ENCODE data around the gene MINK1.

Gene MINK1

GRCh38 chr17:4833178-4833940 lies at the start of gene MINK1:
Gene MINK1, plus strand, starts transcription at chr17:4833340. Its CDS starts 244 bp downstream, at chr17:4833584.
- peak; percentile 75 to 83 (median 80) for DNase-seq (ENCODE audit: low read depth in 3 of 3)

GRCh38 chr17:4785311-4786105 lies 47.6 kb upstream of the MINK1 start:
- DNase-seq (ENCODE audit: low read depth in 3 of 3): no peak

- no peak for DNase-seq (ENCODE audit: low read depth in 3 of 3)
These were observed 47.0 kb upstream of the MINK1 start, which contains the start of gene VMO1 for GRCh38 chr17:4786106-4786511. Gene VMO1, minus strand, starts transcription at chr17:4786364. Its CDS starts 12 bp downstream, at chr17:4786352.

GRCh38 chr17:4786516-4786915 lies 46.6 kb upstream of the MINK1 start:
- no peak for DNase-seq (ENCODE audit: low read depth in 3 of 3)

- no peak for DNase-seq (ENCODE audit: low read depth in 3 of 3)
These were observed 44.9 kb upstream of the MINK1 start for GRCh38 chr17:4788159-4788806.

GRCh38 chr17:4788807-4789700 lies 44.1 kb upstream of the MINK1 start, which contains the start of gene GLTPD2:
Gene GLTPD2, plus strand, starts transcription at chr17:4788964. Its CDS starts 48 bp downstream, at chr17:4789012.
- DNase-seq (ENCODE audit: low read depth in 3 of 3): no peak

- DNase-seq (ENCODE audit: low read depth in 3 of 3): no peak
These were observed 43.5 kb upstream of the MINK1 start for GRCh38 chr17:4789701-4789950.

- peak; percentile 61 to 72 (median 71) for DNase-seq (ENCODE audit: low read depth in 3 of 3)
These were observed 43.0 kb upstream of the MINK1 start for GRCh38 chr17:4789951-4790704.

GRCh38 chr17:4790705-4791088 lies 42.4 kb upstream of the MINK1 start:
- DNase-seq (ENCODE audit: low read depth in 3 of 3): no peak

- DNase-seq (ENCODE audit: low read depth in 3 of 3): no peak
These were observed 38.0 kb upstream of the MINK1 start for GRCh38 chr17:4795168-4795567.

- DNase-seq (ENCODE audit: low read depth in 3 of 3): no peak
These were observed 36.6 kb upstream of the MINK1 start for GRCh38 chr17:4796552-4796920.

GRCh38 chr17:4800462-4801196 lies 32.5 kb upstream of the MINK1 start:
- no peak for DNase-seq (ENCODE audit: low read depth in 3 of 3)

GRCh38 chr17:4802228-4802627 lies 30.9 kb upstream of the MINK1 start, which contains the start of gene C17orf114:
Gene C17orf114, minus strand, starts transcription at chr17:4802328.
- no peak for DNase-seq (ENCODE audit: low read depth in 3 of 3)

GRCh38 chr17:4806456-4806776 lies 26.7 kb upstream of the MINK1 start:
- DNase-seq (ENCODE audit: low read depth in 3 of 3): no peak

GRCh38 chr17:4806777-4807604 lies 26.1 kb upstream of the MINK1 start, which contains the start of gene PLD2:
Gene PLD2, plus strand, starts transcription at chr17:4807152. Its CDS starts 621 bp downstream, at chr17:4807773.
- peak; percentile 74 to 93 (median 74) for DNase-seq (ENCODE audit: low read depth in 3 of 3)

GRCh38 chr17:4807605-4808377 lies 25.3 kb upstream of the MINK1 start:
- DNase-seq (ENCODE audit: low read depth in 3 of 3): no peak

GRCh38 chr17:4808378-4808767 lies 24.8 kb upstream of the MINK1 start:
- DNase-seq (ENCODE audit: low read depth in 3 of 3): no peak

- no peak for DNase-seq (ENCODE audit: low read depth in 3 of 3)
These were observed 22.3 kb upstream of the MINK1 start for GRCh38 chr17:4810696-4811290.

Measured in stimulated activated CD4-positive, alpha-beta T cell treated with anti-CD3 and anti-CD28 coated beads, TNF-alpha, amount 100 ng/mL, for 48 hours (primary cell).